ENCODE data around the gene ROR1. TPM values are rescaled to one million over a fixed set of nuclear protein-coding genes. Genes with fewer than 3 reads are reported as not detected.

Gene ROR1
- total RNA-seq, 4 donors from 2014 or later = 5.1 to 7.3 (median 6.5) TPM

DNA sequence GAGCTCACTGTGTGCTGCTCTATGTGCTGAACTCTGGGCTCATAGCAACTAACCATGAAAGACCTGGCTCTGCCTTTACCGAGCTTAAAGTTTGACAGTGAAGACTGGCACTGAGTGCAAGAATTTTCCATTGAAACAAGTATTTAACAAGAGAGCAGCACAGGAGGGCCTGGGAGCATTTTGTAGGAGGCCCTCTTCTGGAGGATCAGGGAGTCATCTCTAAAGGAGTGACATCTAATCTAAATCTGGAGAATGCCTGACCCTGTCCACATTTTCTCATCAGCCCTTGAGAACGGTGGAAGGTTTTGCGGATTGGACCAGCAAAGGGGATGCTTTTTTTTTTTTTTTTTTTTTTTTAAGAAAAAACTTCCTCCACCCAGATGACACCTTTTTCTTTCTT, 150.8 kb downstream of the ROR1 start:
- intact Hi-C loops (cut with DNase I) = no loop called here
- Histone ChIP-seq H3K4me1 (peaks cover 9 to 27% (median 19%) of the 10 kb centered on the region in 4 donors), H3K4me3 (no peak overlapping the region), H3K36me3 (no peaks in the 10 kb centered on the region), H3K9me3 (no peaks in the 10 kb centered on the region), H3K27me3 (no peaks in the 10 kb centered on the region), H3K27ac (replicated peaks in 1 of 4) (no peak overlapping the region)
- WGBS = 85% methylated on average over 3 of the region's 3 CpGs
- no peak for DNase-seq (ENCODE audit: extremely low spot score)
- TF ChIP-seq POLR2AphosphoS5 (IDR thresholded peaks at IDR 0.05) (no peak), POLR2A (IDR thresholded peaks at IDR 0.05; ENCODE audit: low read depth) (no peak), EP300 (IDR thresholded peaks at IDR 0.05) (no peak)
- TF ChIP-seq, protein P1, sequence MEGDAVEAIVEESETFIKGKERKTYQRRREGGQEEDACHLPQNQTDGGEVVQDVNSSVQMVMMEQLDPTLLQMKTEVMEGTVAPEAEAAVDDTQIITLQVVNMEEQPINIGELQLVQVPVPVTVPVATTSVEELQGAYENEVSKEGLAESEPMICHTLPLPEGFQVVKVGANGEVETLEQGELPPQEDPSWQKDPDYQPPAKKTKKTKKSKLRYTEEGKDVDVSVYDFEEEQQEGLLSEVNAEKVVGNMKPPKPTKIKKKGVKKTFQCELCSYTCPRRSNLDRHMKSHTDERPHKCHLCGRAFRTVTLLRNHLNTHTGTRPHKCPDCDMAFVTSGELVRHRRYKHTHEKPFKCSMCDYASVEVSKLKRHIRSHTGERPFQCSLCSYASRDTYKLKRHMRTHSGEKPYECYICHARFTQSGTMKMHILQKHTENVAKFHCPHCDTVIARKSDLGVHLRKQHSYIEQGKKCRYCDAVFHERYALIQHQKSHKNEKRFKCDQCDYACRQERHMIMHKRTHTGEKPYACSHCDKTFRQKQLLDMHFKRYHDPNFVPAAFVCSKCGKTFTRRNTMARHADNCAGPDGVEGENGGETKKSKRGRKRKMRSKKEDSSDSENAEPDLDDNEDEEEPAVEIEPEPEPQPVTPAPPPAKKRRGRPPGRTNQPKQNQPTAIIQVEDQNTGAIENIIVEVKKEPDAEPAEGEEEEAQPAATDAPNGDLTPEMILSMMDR (IDR thresholded peaks at IDR 0.05) = no peak

DNA sequence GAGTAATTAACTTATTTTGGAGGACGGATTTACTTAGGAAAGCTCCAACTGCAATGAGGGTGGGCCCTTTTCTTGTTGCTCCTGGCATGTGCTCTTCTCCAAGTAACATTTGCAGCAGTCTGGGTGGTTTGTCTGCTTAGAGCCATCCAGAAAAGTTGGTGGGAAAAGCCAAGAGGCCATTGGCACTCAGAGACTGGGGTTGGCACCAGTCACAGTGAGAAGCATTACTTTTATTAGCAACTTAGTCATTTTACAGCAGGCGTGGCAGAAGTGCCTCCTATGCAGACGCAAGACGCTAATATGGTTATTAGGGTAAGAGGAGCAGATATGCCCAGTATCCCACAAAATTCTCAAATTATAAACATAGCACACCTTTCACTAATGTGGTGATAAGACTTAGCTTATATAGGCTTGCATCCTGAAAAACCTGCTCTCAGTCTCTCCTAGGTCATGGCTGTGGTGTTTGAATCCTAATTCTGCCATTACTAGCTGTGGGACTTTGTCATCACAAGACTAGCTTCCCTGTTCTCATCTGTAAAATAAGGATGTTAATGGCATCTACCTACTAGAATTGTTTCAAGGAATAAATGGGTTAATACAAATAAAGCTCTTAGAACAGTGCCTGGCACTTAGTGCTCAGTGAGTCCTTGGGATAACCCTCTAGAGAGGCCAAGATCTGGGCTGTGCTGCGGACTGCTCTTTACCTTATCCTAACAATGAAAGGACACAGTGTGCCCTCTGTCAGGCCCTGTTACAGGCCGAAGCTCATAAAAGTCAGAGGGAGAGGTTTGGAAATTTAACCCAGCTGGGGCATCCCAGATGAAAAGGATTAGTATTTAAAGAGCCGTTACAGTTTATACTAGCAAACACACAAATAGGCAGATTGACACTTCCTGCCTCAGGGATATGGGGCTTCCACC, 154.6 kb downstream of the ROR1 start:
- DNase-seq (ENCODE audit: extremely low spot score) = no peak
- H3K27ac ChIP-seq (replicated peaks in 1 of 4) = no peak overlapping the region
- H3K27me3 ChIP-seq = no peaks in the 10 kb centered on the region
- H3K4me1 ChIP-seq = peaks cover 0 to 15% (median 8%) of the 10 kb centered on the region in 4 donors
- TF ChIP-seq POLR2A (IDR thresholded peaks at IDR 0.05; ENCODE audit: low read depth) (no peak), EP300 (IDR thresholded peaks at IDR 0.05) (no peak), POLR2AphosphoS5 (IDR thresholded peaks at IDR 0.05) (no peak)
- TF ChIP-seq, protein P1 (IDR thresholded peaks at IDR 0.05) = no peak
- H3K36me3 ChIP-seq = no peaks in the 10 kb centered on the region
- no peak overlapping the region for H3K4me3 ChIP-seq
- H3K9me3 ChIP-seq = no peaks in the 10 kb centered on the region
- intact Hi-C loops (cut with DNase I) = no loop called here
- WGBS = 77% methylated on average over 7 of the region's 7 CpGs

DNA sequence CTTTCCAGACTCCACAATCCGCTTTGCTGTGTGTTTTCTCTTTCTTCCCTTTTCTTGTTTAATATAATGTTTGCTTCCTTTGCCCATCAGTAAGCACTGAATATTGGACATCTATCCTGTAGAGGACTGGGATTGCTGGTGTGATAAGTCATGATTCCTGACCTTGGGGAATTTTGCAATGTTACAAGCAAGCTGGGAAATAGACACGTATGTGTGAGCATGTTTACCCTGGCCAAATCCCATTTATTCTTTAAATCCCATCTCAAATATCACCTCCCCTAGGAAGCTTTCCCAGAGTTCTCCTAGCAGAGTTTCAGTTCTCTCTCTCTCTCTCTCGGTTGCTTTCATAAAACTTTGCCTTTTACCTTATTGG, 155.3 kb downstream of the ROR1 start:
- no peak overlapping the region for H3K27ac ChIP-seq (replicated peaks in 1 of 4)
- no peaks in the 10 kb centered on the region for H3K9me3 ChIP-seq
- peaks cover 0 to 15% (median 8%) of the 10 kb centered on the region in 4 donors for H3K4me1 ChIP-seq
- 82% methylated on average over 3 of the region's 3 CpGs for WGBS
- no peak overlapping the region for H3K4me3 ChIP-seq
- no peaks in the 10 kb centered on the region for H3K27me3 ChIP-seq
- intact Hi-C loops (cut with DNase I) = no loop called here
- H3K36me3 ChIP-seq = no peaks in the 10 kb centered on the region
- TF ChIP-seq POLR2A (IDR thresholded peaks at IDR 0.05; ENCODE audit: low read depth) (no peak), EP300 (IDR thresholded peaks at IDR 0.05) (no peak), POLR2AphosphoS5 (IDR thresholded peaks at IDR 0.05) (no peak)
- TF ChIP-seq, protein P1 (IDR thresholded peaks at IDR 0.05) = no peak
- no peak for DNase-seq (ENCODE audit: extremely low spot score)

DNA sequence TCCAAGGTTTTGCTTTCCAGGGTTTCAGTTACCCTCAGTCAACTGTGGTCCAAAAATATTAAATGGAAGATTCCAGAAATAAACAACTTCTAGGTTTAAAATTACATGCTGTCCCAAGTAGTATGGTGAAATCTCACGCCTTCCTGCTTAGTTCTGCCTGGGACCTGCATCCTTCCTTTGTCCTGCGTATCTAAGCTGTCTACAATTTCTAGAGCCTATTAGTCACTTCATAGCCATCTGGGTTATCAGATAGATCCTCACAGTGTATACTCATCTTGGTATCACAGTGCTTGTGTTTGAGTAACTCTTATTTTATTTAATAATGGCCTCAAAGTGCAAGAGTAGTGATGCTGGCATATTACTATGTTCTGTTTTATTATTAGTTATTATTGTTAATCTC, 157.7 kb downstream of the ROR1 start:
- no peak for TF ChIP-seq POLR2A (IDR thresholded peaks at IDR 0.05; ENCODE audit: low read depth)
- no peak for TF ChIP-seq POLR2AphosphoS5 (IDR thresholded peaks at IDR 0.05)
- TF ChIP-seq, protein P1 (IDR thresholded peaks at IDR 0.05) = no peak
- TF ChIP-seq EP300 (IDR thresholded peaks at IDR 0.05) = no peak
- DNase-seq (ENCODE audit: extremely low spot score) = no peak
- Histone ChIP-seq H3K4me1 (peaks cover 0 to 15% (median 8%) of the 10 kb centered on the region in 4 donors), H3K4me3 (no peak overlapping the region), H3K27me3 (no peaks in the 10 kb centered on the region), H3K36me3 (no peaks in the 10 kb centered on the region), H3K9me3 (no peaks in the 10 kb centered on the region), H3K27ac (replicated peaks in 1 of 4) (no peak overlapping the region)
- WGBS = 96% methylated on average over 2 of the region's 2 CpGs
- intact Hi-C loops (cut with DNase I) = no loop called here
